Progenitor cell of endocrine pancreas (in vitro differentiated cells): ENCODE results near the gene KIF1C. TPM values are rescaled to one million over a fixed set of nuclear protein-coding genes. Genes with fewer than 3 reads are reported as not detected.

Experiments
- DNase-seq: peaks from one replicate; pipeline ENCODE4 v3.0.0; 2021; ENCODE audit warnings: low spot score; ENCODE audit not compliant: unreplicated experiment
- H3K27ac Mint-ChIP-seq: 2 replicates; pipeline ENCODE4 v1.8.0; 2021; ENCODE audit warnings: mild to moderate bottlenecking, moderate library complexity, mixed read lengths
- H3K27me3 Mint-ChIP-seq: 2 replicates; pipeline ENCODE4 v1.8.0; 2021; ENCODE audit warnings: mixed read lengths
- H3K36me3 Mint-ChIP-seq: 2 replicates; pipeline ENCODE4 v1.8.0; 2022; ENCODE audit warnings: mixed read lengths; ENCODE audit not compliant: insufficient read depth
- H3K4me1 Mint-ChIP-seq: 2 replicates; pipeline ENCODE4 v1.8.0; 2021; ENCODE audit warnings: low read depth, mixed read lengths
- H3K4me3 Mint-ChIP-seq: 2 replicates; pipeline ENCODE4 v1.8.0; 2021; ENCODE audit warnings: low read depth, mild to moderate bottlenecking, moderate library complexity, mixed read lengths
- H3K9me3 Mint-ChIP-seq: 2 replicates; pipeline ENCODE4 v1.8.0; 2021; ENCODE audit warnings: low read depth, mixed read lengths
- CTCF ChIP-seq: fragments of 200-600 bp; sonication (generic); IDR thresholded peaks from one replicate; pipeline ENCODE4 v1.5.0; 2021; ENCODE audit warnings: antibody characterized with exemption, mild to moderate bottlenecking; ENCODE audit not compliant: unreplicated experiment
- total RNA-seq: library from RNA; stranded (reverse); gene quantifications from 2 replicates; pipeline ENCODE4 v1.2.1, GENCODE V29; 2021

Gene KIF1C
- total RNA-seq, 1 donor from 2014 or later, result 104 TPM

GRCh38 chr17:4986403-4986802, 11.3 kb upstream of the KIF1C start:
- no peak for TF ChIP-seq CTCF
- Mint-ChIP-seq H3K9me3 (no peaks in the 10 kb centered on the region), H3K27ac (peak overlapping the region; percentile 85), H3K36me3 (peaks cover 2% of the 10 kb centered on the region), H3K4me1 (peaks cover 16% of the 10 kb centered on the region), H3K27me3 (no peaks in the 10 kb centered on the region), H3K4me3 (peak overlapping the region; percentile 81)
- DNase-seq, result no peak

DNA sequence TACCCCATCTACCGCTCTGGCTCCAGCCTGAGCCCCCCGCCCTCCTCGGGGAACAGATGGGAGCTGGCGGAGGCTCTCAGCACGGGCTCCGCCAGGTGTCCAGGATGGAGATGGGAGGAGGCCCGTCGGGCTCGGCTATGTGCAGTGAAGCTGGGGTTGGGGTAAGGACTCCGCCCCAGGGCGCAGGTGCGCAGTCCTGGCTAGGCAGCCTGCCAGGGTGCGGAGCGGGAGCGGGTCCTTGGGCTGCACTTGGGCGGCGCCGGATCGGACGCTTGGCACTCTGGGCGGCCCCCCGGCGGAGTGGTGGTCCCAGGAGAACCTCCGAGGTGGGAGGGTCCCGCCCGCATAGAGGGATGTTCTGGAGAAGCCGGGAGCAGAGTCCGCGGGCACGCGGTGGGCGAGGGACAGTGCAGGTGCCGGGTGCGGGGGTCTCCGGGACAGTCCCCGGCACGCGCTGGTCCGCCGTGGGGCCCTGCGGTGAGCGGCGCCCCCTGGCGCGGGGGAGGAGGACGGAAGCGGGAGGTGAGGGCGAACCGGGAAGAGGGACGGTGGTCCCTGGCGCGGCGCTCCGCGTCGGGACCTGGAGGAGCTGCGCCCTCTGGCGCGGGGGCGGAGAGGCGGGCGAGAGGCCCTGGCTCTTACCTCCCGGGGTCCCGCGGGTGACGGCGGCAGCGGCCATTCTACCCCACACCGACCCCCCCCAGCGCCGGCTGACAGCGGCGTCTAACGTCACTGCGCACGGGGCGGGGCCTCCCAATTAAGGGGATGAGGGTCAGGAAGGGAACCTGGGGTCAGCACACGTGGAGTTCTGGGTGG, 10.6 kb upstream of the KIF1C start, which contains the start of gene CAMTA2:
Gene CAMTA2 (minus strand): TSS at position 725 of the 816 bp plus-strand sequence. CDS start 1,453 bp downstream, outside the sequence.
- Mint-ChIP-seq H3K27me3 (no peaks in the 10 kb centered on the region), H3K4me1 (peaks cover 16% of the 10 kb centered on the region), H3K27ac (peak within 1 kb of the TSS; percentile 86), H3K36me3 (no peaks in the 10 kb centered on the region), H3K9me3 (no peaks in the 10 kb centered on the region), H3K4me3 (peak within 1 kb of the TSS; percentile 81)
- peak; percentile 95 for TF ChIP-seq CTCF
- peak; percentile 81 for DNase-seq

DNA sequence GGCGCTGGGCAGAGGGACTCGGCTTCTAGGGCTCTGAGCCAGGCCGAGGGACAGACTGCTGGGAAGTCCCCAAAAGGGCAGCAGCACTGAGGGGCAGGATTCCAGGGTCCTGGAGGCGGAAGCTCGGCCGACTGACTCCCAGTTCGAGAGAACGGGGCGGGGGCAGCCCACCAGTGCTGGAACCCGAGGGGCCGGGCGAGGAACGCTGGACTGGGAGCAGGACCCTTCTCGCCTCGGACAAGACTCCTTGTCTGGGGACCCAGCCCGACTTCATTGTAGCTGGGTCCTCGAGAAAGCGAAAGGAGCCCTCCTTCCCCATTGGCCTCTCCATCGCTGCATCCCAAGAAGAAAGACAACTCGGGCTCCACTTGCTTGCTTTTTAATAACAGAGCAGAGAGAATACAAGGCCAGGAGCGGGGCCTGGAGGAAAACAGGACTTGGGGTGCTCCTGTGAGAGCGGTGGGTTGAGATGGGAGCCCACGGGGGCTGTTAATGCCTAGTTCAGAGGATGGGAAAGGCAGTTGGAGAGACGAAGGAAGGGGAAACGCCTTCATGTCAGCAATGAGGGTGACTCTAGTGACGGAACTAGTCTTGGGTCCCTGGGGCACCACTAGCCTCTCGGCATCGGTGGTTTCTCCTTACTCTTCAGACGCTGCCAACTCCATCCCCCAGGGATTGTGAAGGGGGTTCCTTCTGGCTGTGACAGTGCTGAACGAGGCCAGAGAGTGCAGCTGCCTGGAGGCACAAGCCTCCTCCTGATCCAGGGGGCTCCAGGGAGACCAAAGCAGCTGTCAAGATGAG, 9.8 kb upstream of the KIF1C start:
- TF ChIP-seq CTCF, result no peak
- DNase-seq, result no peak
- Mint-ChIP-seq H3K27me3 (no peaks in the 10 kb centered on the region), H3K4me3 (peak overlapping the region; percentile 81), H3K27ac (peak overlapping the region; percentile 86), H3K9me3 (no peaks in the 10 kb centered on the region), H3K4me1 (peaks cover 16% of the 10 kb centered on the region), H3K36me3 (no peaks in the 10 kb centered on the region)

DNA sequence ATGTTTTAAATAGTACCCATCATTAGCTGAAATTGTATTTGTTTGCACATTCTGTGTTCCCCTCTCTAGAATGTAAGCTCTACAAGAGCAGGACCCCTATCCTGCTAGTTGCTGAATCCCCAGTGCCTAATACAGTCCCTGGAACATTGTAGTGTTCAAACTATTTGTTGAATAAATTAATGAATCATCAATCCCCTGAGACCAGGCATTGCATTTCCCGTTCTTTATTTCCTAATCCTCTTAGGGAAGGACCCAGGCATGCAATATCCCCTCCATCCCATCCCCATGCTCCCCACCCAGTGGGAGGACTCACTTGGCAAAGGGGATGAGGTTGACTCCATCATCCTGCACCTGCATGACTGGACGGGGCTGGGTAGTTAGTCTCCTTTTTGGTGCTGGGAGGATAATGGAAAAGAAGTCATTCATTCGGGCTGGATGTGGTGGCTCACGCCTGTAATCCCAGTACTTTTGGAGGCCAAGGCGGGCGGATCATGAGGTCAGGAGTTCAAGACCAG, 3.6 kb upstream of the KIF1C start:
- TF ChIP-seq CTCF, result no peak
- Mint-ChIP-seq H3K36me3 (no peaks in the 10 kb centered on the region), H3K27me3 (peaks cover 8% of the 10 kb centered on the region), H3K9me3 (no peaks in the 10 kb centered on the region), H3K27ac (no peak overlapping the region), H3K4me1 (peaks cover 10% of the 10 kb centered on the region), H3K4me3 (no peak overlapping the region)
- DNase-seq, result no peak
